HG02885 (cell line): ENCODE data around the gene PHACTR1.
A peak's percentile ranks its signal among the peaks of the same experiment; 100 is the strongest.

Source experiments
- ATAC-seq: cut with Tn5 transposase; IDR thresholded peaks from one replicate; pipeline ENCODE4 v1.9.1; 2021; ENCODE audit warnings: mild to moderate bottlenecking; ENCODE audit not compliant: unreplicated experiment, poor library complexity

Gene PHACTR1

GRCh38 chr6:12892151-12892550 lies 175.6 kb downstream of the PHACTR1 start:
- ATAC-seq, result no peak

- no peak for ATAC-seq
Observed at GRCh38 chr6:12893036-12893435, 176.5 kb downstream of the PHACTR1 start.

- no peak for ATAC-seq
Observed at GRCh38 chr6:12895721-12896120, 179.2 kb downstream of the PHACTR1 start.

- ATAC-seq, result no peak
Observed at GRCh38 chr6:12896208-12896733, 179.7 kb downstream of the PHACTR1 start.

GRCh38 chr6:12898603-12899002 lies 182.0 kb downstream of the PHACTR1 start:
- ATAC-seq, result no peak

GRCh38 chr6:12899046-12899833 lies 182.7 kb downstream of the PHACTR1 start:
- ATAC-seq, result no peak

- ATAC-seq, result no peak
Observed at GRCh38 chr6:12903246-12903645, 186.7 kb downstream of the PHACTR1 start.

- no peak for ATAC-seq
Observed at GRCh38 chr6:12909833-12910232, 193.3 kb downstream of the PHACTR1 start.

GRCh38 chr6:12911427-12911826 lies 194.9 kb downstream of the PHACTR1 start:
- no peak for ATAC-seq

GRCh38 chr6:12913201-12913600 lies 196.6 kb downstream of the PHACTR1 start:
- no peak for ATAC-seq

GRCh38 chr6:12916006-12916405 lies 199.4 kb downstream of the PHACTR1 start:
- no peak for ATAC-seq

GRCh38 chr6:12916420-12917136 lies 200.0 kb downstream of the PHACTR1 start:
- ATAC-seq, result no peak

GRCh38 chr6:12921467-12921866 lies 204.9 kb downstream of the PHACTR1 start:
- ATAC-seq, result no peak

GRCh38 chr6:12923644-12924235 lies 207.2 kb downstream of the PHACTR1 start:
- peak; percentile 58 for ATAC-seq

GRCh38 chr6:12924911-12925310 lies 208.3 kb downstream of the PHACTR1 start:
- no peak for ATAC-seq

- no peak for ATAC-seq
Observed at GRCh38 chr6:12927746-12928145, 211.2 kb downstream of the PHACTR1 start.

- ATAC-seq, result no peak
Observed at GRCh38 chr6:12929678-12930077, 213.1 kb downstream of the PHACTR1 start.

GRCh38 chr6:12931639-12932038 lies 215.1 kb downstream of the PHACTR1 start:
- no peak for ATAC-seq

GRCh38 chr6:12935637-12936036 lies 219.1 kb downstream of the PHACTR1 start:
- no peak for ATAC-seq

GRCh38 chr6:12937971-12938370 lies 221.4 kb downstream of the PHACTR1 start:
- no peak for ATAC-seq

GRCh38 chr6:12939314-12939713 lies 222.7 kb downstream of the PHACTR1 start:
- no peak for ATAC-seq
